SK-N-MC (cell line): ENCODE measurements around the gene TLK1.

Experiments
- EZH2 ChIP-seq: fragments of 200-600 bp; sonication (generic); IDR thresholded peaks from one replicate; pipeline ENCODE4 v1.6.1; 2017; ENCODE audit warnings: antibody characterized with exemption
- POLR2AphosphoS5 ChIP-seq: IDR thresholded peaks from 2 replicates; pipeline ENCODE4 v1.6.1; 2012; ENCODE audit warnings: mild to moderate bottlenecking, low read depth, low read length, borderline replicate concordance

DNA sequence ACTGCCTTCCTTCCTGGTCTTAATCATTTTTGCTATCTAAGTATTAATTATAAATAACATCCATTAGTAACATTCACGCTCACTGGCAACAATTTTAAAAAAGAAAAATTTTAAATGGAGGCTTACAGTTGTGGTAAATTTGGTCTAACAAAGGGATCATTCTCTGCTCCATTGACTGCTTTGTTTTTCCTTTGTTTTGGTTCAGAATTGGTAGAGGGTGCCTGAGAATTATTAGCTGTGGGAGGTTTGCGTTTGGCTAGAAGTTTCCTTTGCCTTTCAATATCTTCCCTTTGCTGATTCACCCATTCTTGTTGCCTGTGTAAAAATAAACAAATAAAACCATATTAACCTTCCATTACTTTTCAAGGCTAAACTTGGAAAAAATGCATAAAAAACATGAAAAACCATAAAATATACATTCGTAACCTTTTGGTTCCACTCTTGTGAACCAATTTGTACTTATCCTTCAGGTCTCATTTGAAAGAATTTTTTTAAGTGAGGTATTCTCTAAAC, 114.6 kb downstream of the TLK1 start:
- TF ChIP-seq EZH2: no peak
- TF ChIP-seq POLR2AphosphoS5: no peak
